ENCODE data around the gene ASIC3. TPM values are rescaled to one million over a fixed set of nuclear protein-coding genes. Genes with fewer than 3 reads are reported as not detected.

The ASIC3 gene
- total RNA-seq, 1 experiment from 2014 or later: 13.6 TPM

DNA sequence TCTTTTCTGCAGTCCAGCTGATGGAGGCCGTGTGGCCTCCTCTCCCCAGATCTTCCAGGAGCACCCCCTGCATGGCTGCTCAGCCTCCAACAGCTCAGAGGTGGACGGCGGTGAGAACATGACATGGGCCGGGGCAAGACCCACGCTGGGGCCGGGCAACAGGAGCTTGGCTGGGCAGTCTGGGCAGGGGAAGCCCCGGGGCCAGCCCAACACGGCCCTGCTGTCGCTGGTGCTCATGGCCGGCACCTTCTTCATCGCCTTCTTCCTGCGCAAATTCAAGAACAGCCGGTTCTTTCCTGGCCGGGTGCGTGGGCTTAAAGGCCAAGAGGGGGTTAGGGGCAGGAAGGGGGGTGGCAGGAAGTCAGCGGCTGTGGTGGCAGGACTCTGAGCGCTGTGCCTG, 25.7 kb downstream of the ASIC3 start:
- Mint-ChIP-seq H3K4me3 (ENCODE audit: low read depth, unreplicated experiment) (no peak overlapping the region), H3K9me3 (ENCODE audit: low read depth, unreplicated experiment) (no peaks in the 10 kb centered on the region), H3K27ac (ENCODE audit: unreplicated experiment) (no peak overlapping the region), H3K4me1 (ENCODE audit: low read depth, unreplicated experiment) (no peaks in the 10 kb centered on the region), H3K27me3 (ENCODE audit: unreplicated experiment) (no peaks in the 10 kb centered on the region), H3K36me3 (ENCODE audit: insufficient read depth, unreplicated experiment) (peaks cover 60% of the 10 kb centered on the region)
- DNase-seq: no peak
- no TSS peak for BruUV-seq (replicated peaks)
- CTCF ChIA-PET: no interaction called here
- TF ChIP-seq, protein P1, sequence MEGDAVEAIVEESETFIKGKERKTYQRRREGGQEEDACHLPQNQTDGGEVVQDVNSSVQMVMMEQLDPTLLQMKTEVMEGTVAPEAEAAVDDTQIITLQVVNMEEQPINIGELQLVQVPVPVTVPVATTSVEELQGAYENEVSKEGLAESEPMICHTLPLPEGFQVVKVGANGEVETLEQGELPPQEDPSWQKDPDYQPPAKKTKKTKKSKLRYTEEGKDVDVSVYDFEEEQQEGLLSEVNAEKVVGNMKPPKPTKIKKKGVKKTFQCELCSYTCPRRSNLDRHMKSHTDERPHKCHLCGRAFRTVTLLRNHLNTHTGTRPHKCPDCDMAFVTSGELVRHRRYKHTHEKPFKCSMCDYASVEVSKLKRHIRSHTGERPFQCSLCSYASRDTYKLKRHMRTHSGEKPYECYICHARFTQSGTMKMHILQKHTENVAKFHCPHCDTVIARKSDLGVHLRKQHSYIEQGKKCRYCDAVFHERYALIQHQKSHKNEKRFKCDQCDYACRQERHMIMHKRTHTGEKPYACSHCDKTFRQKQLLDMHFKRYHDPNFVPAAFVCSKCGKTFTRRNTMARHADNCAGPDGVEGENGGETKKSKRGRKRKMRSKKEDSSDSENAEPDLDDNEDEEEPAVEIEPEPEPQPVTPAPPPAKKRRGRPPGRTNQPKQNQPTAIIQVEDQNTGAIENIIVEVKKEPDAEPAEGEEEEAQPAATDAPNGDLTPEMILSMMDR (IDR thresholded peaks at IDR 0.05; ENCODE audit: unreplicated experiment): no peak
- intact Hi-C loops (cut with micrococcal nuclease; ENCODE audit: unreplicated experiment): no loop called here

DNA sequence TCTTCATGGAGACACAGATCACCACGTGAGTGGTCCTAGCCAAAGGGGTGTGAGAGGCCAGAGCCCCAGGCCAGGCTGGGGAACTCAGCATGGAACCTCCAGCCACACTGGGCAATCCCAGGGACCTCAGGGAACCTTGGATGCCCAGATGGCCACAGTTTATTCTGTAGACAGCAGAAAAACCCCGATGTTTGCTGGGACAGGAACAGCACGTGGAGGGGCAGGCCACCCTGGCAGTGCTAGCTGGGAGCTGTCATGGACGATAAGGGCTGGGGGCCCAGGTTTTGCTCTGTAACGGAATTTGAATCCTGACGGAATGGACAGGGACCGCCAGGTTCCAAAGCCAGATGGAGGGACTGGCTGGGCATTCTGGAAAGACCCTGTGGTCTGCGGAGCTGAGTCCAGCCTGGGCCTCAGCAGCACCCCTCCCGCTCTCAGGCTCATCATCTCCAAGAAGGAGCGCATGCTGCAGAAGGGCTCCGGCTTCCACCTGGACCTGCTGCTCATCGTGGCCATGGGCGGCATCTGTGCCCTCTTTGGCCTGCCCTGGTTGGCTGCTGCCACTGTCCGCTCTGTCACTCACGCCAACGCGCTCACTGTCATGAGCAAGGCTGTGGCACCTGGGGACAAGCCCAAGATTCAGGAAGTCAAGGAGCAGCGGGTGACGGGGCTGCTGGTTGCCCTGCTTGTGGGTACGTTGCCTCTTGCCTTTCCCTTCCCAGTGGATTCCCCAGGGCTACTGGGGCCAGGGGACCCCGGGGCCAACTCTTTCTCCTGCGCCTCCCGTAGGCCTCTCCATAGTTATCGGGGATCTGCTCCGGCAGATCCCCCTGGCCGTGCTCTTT, 26.7 kb downstream of the ASIC3 start:
- intact Hi-C loops (cut with micrococcal nuclease; ENCODE audit: unreplicated experiment): no loop called here
- Mint-ChIP-seq H3K4me3 (ENCODE audit: low read depth, unreplicated experiment) (no peak overlapping the region), H3K4me1 (ENCODE audit: low read depth, unreplicated experiment) (no peaks in the 10 kb centered on the region), H3K27ac (ENCODE audit: unreplicated experiment) (peak overlapping the region; percentile 72), H3K9me3 (ENCODE audit: low read depth, unreplicated experiment) (no peaks in the 10 kb centered on the region), H3K36me3 (ENCODE audit: insufficient read depth, unreplicated experiment) (peaks cover 55% of the 10 kb centered on the region), H3K27me3 (ENCODE audit: unreplicated experiment) (no peaks in the 10 kb centered on the region)
- no TSS peak for BruUV-seq (replicated peaks)
- no peak for DNase-seq
- CTCF ChIA-PET: no interaction called here
- TF ChIP-seq, protein P1 (IDR thresholded peaks at IDR 0.05; ENCODE audit: unreplicated experiment): no peak

DNA sequence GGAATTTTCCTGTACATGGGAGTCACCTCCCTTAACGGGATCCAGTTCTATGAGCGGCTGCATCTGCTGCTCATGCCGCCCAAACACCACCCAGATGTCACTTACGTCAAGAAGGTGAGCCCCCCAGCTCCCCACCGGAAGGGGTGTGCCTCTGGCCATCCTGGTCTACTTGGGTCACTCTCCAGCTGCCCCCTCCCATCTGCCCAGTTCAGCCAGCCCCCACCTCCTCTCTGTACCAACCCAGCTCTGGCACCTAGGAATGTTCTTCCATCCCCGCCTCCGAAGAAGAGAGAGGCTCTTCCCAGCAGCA, 27.3 kb downstream of the ASIC3 start:
- Mint-ChIP-seq H3K4me1 (ENCODE audit: low read depth, unreplicated experiment) (no peaks in the 10 kb centered on the region), H3K27ac (ENCODE audit: unreplicated experiment) (peak overlapping the region; percentile 72), H3K9me3 (ENCODE audit: low read depth, unreplicated experiment) (no peaks in the 10 kb centered on the region), H3K36me3 (ENCODE audit: insufficient read depth, unreplicated experiment) (peaks cover 60% of the 10 kb centered on the region), H3K27me3 (ENCODE audit: unreplicated experiment) (no peaks in the 10 kb centered on the region), H3K4me3 (ENCODE audit: low read depth, unreplicated experiment) (no peak overlapping the region)
- TF ChIP-seq, protein P1 (IDR thresholded peaks at IDR 0.05; ENCODE audit: unreplicated experiment): no peak
- BruUV-seq (replicated peaks): no TSS peak
- intact Hi-C loops (cut with micrococcal nuclease; ENCODE audit: unreplicated experiment): no loop called here
- CTCF ChIA-PET: no interaction called here
- no peak for DNase-seq

DNA sequence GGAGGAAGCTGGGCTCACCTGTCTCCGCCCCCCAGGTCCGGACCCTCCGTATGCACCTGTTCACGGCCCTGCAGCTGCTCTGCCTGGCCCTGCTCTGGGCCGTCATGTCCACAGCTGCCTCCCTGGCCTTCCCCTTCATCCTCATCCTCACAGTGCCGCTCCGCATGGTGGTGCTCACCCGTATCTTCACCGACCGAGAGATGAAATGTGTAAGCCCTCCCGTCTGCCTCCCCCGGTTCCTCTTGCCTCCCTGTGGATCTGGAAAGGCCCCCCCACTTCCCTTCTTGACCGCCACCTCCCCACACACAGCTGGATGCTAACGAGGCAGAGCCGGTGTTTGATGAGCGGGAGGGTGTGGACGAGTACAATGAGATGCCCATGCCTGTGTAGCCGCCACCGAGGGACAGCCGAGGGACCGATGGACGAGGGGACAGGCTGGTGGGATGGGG, 27.7 kb downstream of the ASIC3 start:
- TSS peak; percentile 75 for BruUV-seq (replicated peaks)
- Mint-ChIP-seq H3K27me3 (ENCODE audit: unreplicated experiment) (no peaks in the 10 kb centered on the region), H3K4me3 (ENCODE audit: low read depth, unreplicated experiment) (no peak overlapping the region), H3K4me1 (ENCODE audit: low read depth, unreplicated experiment) (no peaks in the 10 kb centered on the region), H3K27ac (ENCODE audit: unreplicated experiment) (peak overlapping the region; percentile 72), H3K36me3 (ENCODE audit: insufficient read depth, unreplicated experiment) (peaks cover 60% of the 10 kb centered on the region), H3K9me3 (ENCODE audit: low read depth, unreplicated experiment) (no peaks in the 10 kb centered on the region)
- intact Hi-C loops (cut with micrococcal nuclease; ENCODE audit: unreplicated experiment): no loop called here
- CTCF ChIA-PET: no interaction called here
- DNase-seq: no peak
- TF ChIP-seq, protein P1 (IDR thresholded peaks at IDR 0.05; ENCODE audit: unreplicated experiment): no peak
